Sigmoid colon (tissue), 7 donors: ENCODE results near the gene SLC38A3. TPM values are rescaled to one million over a fixed set of nuclear protein-coding genes. Genes with fewer than 3 reads are reported as not detected.

ENCODE experiments used
- DNase-seq: peaks from one replicate; pipeline ENCODE4 v3.0.0-alpha.2; 2019
- H3K27ac ChIP-seq, 4 donors: fragments of 200-600 bp; sonication (generic); one replicate each; pipeline ENCODE4 v1.5.1; 2016 to 2019; ENCODE audit warnings: mild to moderate bottlenecking in 1 of 4
- H3K27me3 ChIP-seq, 3 donors: fragments of 200-600 bp; sonication (generic); one replicate each; pipeline ENCODE4 v1.5.1; 2019; ENCODE audit warnings: mild to moderate bottlenecking in 1 of 3
- H3K36me3 ChIP-seq, 4 donors: fragments of 200-600 bp; sonication (generic); one replicate each; pipeline ENCODE4 v1.5.1; 2016 to 2019
- H3K4me1 ChIP-seq, 4 donors: fragments of 200-600 bp; sonication (generic); one replicate each; pipeline ENCODE4 v1.5.1; 2017 to 2019
- H3K4me3 ChIP-seq, 4 donors: fragments of 200-600 bp; sonication (generic); one replicate each; pipeline ENCODE4 v1.5.1; 2017 to 2019; ENCODE audit warnings: mild to moderate bottlenecking in 2 of 4, moderate library complexity in 1 of 4
- H3K9me3 ChIP-seq, 4 donors: fragments of 200-600 bp in 3 of 4; sonication (generic) in 3 of 4; one replicate each; pipeline versions ENCODE4 v1.5.1 to v1.6.1; 2013 to 2019
- CTCF ChIP-seq, 4 experiments: fragments of 450-650 bp in 3 of 4; fragments of 200-600 bp in 1 of 4; IDR thresholded peaks; one replicate each; pipeline ENCODE4 v1.5.1; 2016 to 2019; ENCODE audit warnings: antibody characterized with exemption in 4 of 4, mild to moderate bottlenecking in 3 of 4, moderate library complexity in 2 of 4
- EP300 ChIP-seq, 4 donors: sonication (generic); formaldehyde crosslinking; IDR thresholded peaks; one replicate each; pipeline ENCODE4 v1.6.1; 2017; ENCODE audit warnings: antibody characterized with exemption in 4 of 4
- POLR2A ChIP-seq, 2 donors: fragments of 450-650 bp; IDR thresholded peaks; one replicate each; pipeline ENCODE4 v1.6.1; 2016; ENCODE audit warnings: antibody characterized with exemption in 2 of 2, mild to moderate bottlenecking in 2 of 2, moderate library complexity in 2 of 2
- POLR2AphosphoS5 ChIP-seq, 4 donors: sonication (generic); formaldehyde crosslinking; IDR thresholded peaks; one replicate each; pipeline ENCODE4 v1.6.1; 2017; ENCODE audit warnings: antibody characterized with exemption in 4 of 4
- WGBS, 2 donors: extraction: QIAGEN DNeasy Blood & Tissue Kit; methylation state at CpG; one replicate each; pipeline ENCODE4 v1.1.7; 2013; 5-methylcytosine and 5-hydroxymethylcytosine counted together
- intact Hi-C: fragments of 100-400 bp; cut with DNase I; formaldehyde crosslinking; loops from one replicate; pipeline ENCODE4 v1.15.1; 2023
- polyA plus RNA-seq, 3 donors: library from polyadenylated mRNA; stranded (reverse); fragments of 200-250 nt; gene quantifications; one replicate each; pipeline ENCODE4 v1.2.3, GENCODE V29; 2013
- total RNA-seq, 4 donors: library from RNA; depleted of rRNA; stranded (reverse); fragments of >200 nt; gene quantifications; one replicate each; pipeline ENCODE4 v1.1.0, GENCODE V29; 2016
- donor health status: healthy with polysubstance abuse.
- donor health status: Bipolar disorder and iron deficiency.
- donor health status: healthy.

SLC38A3 gene
- total and polyA plus RNA-seq, 7 donors = 0.07 to 0.28 TPM; not detected in 5

- Histone ChIP-seq H3K4me1 (peaks cover 0 to 4% (median 1%) of the 10 kb centered on the region in 4 donors), H3K36me3 (peaks cover 0 to 24% (median 0%) of the 10 kb centered on the region in 4 donors), H3K4me3 (no peak overlapping the region), H3K27ac (no peak overlapping the region), H3K27me3 (no peaks in the 10 kb centered on the region), H3K9me3 (no peaks in the 10 kb centered on the region)
- no peak for TF ChIP-seq POLR2A (IDR thresholded peaks at IDR 0.05)
- TF ChIP-seq POLR2AphosphoS5 (IDR thresholded peaks at IDR 0.05) = no peak
- no peak for TF ChIP-seq EP300 (IDR thresholded peaks at IDR 0.05)
- no peak for TF ChIP-seq CTCF (IDR thresholded peaks at IDR 0.05)
- intact Hi-C loops = no loop called here
- WGBS, 2 donors = 93 to 94% methylated on average over 21 of the region's 21 CpGs
- DNase-seq = no peak
Measured at GRCh38 chr3:50184242-50184978, 20.7 kb upstream of the SLC38A3 start.

GRCh38 chr3:50185230-50185629 lies 19.8 kb upstream of the SLC38A3 start:
- no peaks in the 10 kb centered on the region for H3K9me3 ChIP-seq
- H3K4me3 ChIP-seq = no peak overlapping the region
- H3K4me1 ChIP-seq = peaks cover 0 to 4% (median 1%) of the 10 kb centered on the region in 4 donors
- no peak for DNase-seq
- no peaks in the 10 kb centered on the region for H3K27me3 ChIP-seq
- H3K36me3 ChIP-seq = peaks cover 0 to 24% (median 0%) of the 10 kb centered on the region in 4 donors
- intact Hi-C loops = no loop called here
- 96% methylated on average over 4 of the region's 4 CpGs for WGBS, 2 donors
- no peak overlapping the region for H3K27ac ChIP-seq
- TF ChIP-seq POLR2AphosphoS5 (IDR thresholded peaks at IDR 0.05) = no peak
- no peak for TF ChIP-seq POLR2A (IDR thresholded peaks at IDR 0.05)
- no peak for TF ChIP-seq EP300 (IDR thresholded peaks at IDR 0.05)
- no peak for TF ChIP-seq CTCF (IDR thresholded peaks at IDR 0.05)

GRCh38 chr3:50186096-50186495 lies 19.0 kb upstream of the SLC38A3 start:
- H3K4me3 ChIP-seq = no peak overlapping the region
- H3K36me3 ChIP-seq = peaks cover 0 to 24% (median 0%) of the 10 kb centered on the region in 4 donors
- intact Hi-C loops = no loop called here
- no peak for DNase-seq
- H3K9me3 ChIP-seq = no peaks in the 10 kb centered on the region
- no peak overlapping the region for H3K27ac ChIP-seq
- H3K27me3 ChIP-seq = no peaks in the 10 kb centered on the region
- no peak for TF ChIP-seq POLR2A (IDR thresholded peaks at IDR 0.05)
- no peak for TF ChIP-seq CTCF (IDR thresholded peaks at IDR 0.05)
- TF ChIP-seq POLR2AphosphoS5 (IDR thresholded peaks at IDR 0.05) = no peak
- TF ChIP-seq EP300 (IDR thresholded peaks at IDR 0.05) = no peak
- peaks cover 0 to 4% (median 1%) of the 10 kb centered on the region in 4 donors for H3K4me1 ChIP-seq
- WGBS, 2 donors = 97 to 98% methylated on average over 10 of the region's 10 CpGs

GRCh38 chr3:50187750-50188149 lies 17.3 kb upstream of the SLC38A3 start:
- H3K27ac ChIP-seq = no peak overlapping the region
- H3K4me3 ChIP-seq = no peak overlapping the region
- WGBS, 2 donors = 93 to 94% methylated on average over 19 of the region's 19 CpGs
- no peaks in the 10 kb centered on the region for H3K9me3 ChIP-seq
- TF ChIP-seq POLR2AphosphoS5 (IDR thresholded peaks at IDR 0.05) = no peak
- no peak for TF ChIP-seq POLR2A (IDR thresholded peaks at IDR 0.05)
- no peak for TF ChIP-seq CTCF (IDR thresholded peaks at IDR 0.05)
- no peak for TF ChIP-seq EP300 (IDR thresholded peaks at IDR 0.05)
- no peak for DNase-seq
- peaks cover 0 to 12% (median 2%) of the 10 kb centered on the region in 3 donors for H3K27me3 ChIP-seq
- H3K4me1 ChIP-seq = peaks cover 0 to 6% (median 4%) of the 10 kb centered on the region in 4 donors
- intact Hi-C loops = no loop called here
- peaks cover 0 to 16% (median 0%) of the 10 kb centered on the region in 4 donors for H3K36me3 ChIP-seq
